ENCODE data around the gene SERPINE1. TPM values are rescaled to one million over a fixed set of nuclear protein-coding genes. Genes with fewer than 3 reads are reported as not detected.

The SERPINE1 gene
- total and polyA plus RNA-seq, 2 of the 13 experiments (the other 11 are each of a cell fraction or from before 2014, with no cell fraction given) = 21.2 to 1,576 TPM

GRCh38 chr7:101164071-101164840 lies 37.4 kb downstream of the SERPINE1 start (continued):
- TF ChIP-seq MXD4 (CRISPR knock-in tag; IDR thresholded peaks at IDR 0.05) (no peak), ZNF816 (CRISPR knock-in tag; IDR thresholded peaks at IDR 0.05; ENCODE audit: borderline replicate concordance) (no peak), MLXIP (CRISPR knock-in tag; IDR thresholded peaks at IDR 0.05; ENCODE audit: borderline replicate concordance) (no peak), MTA1 (CRISPR knock-in tag; IDR thresholded peaks at IDR 0.05; ENCODE audit: borderline replicate concordance) (no peak), MYPOP (CRISPR knock-in tag; IDR thresholded peaks at IDR 0.05) (no peak), PREB (CRISPR knock-in tag; IDR thresholded peaks at IDR 0.05) (no peak), ZBTB10 (CRISPR knock-in tag; IDR thresholded peaks at IDR 0.05; ENCODE audit: borderline replicate concordance) (no peak), NFAT5 (CRISPR knock-in tag; IDR thresholded peaks at IDR 0.05) (no peak), YEATS4 (CRISPR knock-in tag; IDR thresholded peaks at IDR 0.05; ENCODE audit: borderline replicate concordance) (no peak; the same call in 1 of the 2 replicates), MXI1 (IDR thresholded peaks at IDR 0.05; ENCODE audit: borderline replicate concordance, low read depth, low read length) (peak; percentile 49; the same call in 1 of the 3 replicates), NFE2 (CRISPR knock-in tag; IDR thresholded peaks at IDR 0.05) (no peak)

Measured in HepG2 (cell line).